Fibroblast of mammary gland (primary cell): Measurements from ENCODE around the gene CD37.
"Not testable (repeated sequence)": the region's sequence is repeated elsewhere in the genome, so short reads cannot be mapped to it uniquely, and the experiment has no call there.

ENCODE experiments used
- DNase-seq: peaks from one replicate; pipeline ENCODE4 v3.0.0-alpha.2; 2010; ENCODE audit warnings: low read depth
- H3K4me3 ChIP-seq: 2 replicates; pipeline ENCODE4 v1.5.1; 2011; ENCODE audit warnings: low read depth, mild to moderate bottlenecking, low read length, moderate library complexity; ENCODE audit not compliant: control insufficient read depth
- CTCF ChIP-seq: conservative IDR thresholded peaks from 2 replicates; pipeline ENCODE4 v1.5.1; 2011; ENCODE audit warnings: low read depth, low read length, inconsistent platforms; ENCODE audit not compliant: control insufficient read depth, insufficient read depth

The CD37 gene

DNA sequence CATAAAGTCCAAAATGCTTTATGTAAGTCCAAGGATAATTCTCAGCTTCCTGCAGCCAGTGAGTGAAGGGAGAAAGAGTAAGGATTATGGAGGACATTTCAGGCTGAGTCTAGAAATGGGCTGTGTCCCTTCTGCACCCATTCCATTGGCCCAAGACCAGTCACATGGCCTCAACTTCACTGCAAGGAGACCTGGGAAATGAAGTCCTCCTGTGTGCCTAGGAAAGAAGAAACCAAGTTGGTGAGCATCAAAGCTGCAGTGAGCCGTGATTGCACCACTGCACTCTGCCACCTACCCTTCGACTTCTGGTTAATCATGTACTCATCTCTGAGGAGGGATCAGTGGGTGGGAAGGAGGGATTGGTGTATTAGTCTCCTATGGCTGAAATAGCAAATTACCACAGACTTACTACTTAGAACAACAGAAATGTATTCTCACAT is 3.6 kb upstream of the CD37 start:
- peak; percentile 68 for DNase-seq
- no peak for TF ChIP-seq CTCF
- H3K4me3 ChIP-seq: no peak overlapping the region

- not testable (repeated sequence) for H3K4me3 ChIP-seq, DNase-seq
Measured at GRCh38 chr19:49332691-49333417, 2.4 kb upstream of the CD37 start.

- no peak overlapping the region for H3K4me3 ChIP-seq
- no peak for TF ChIP-seq CTCF
- DNase-seq: peak; percentile 40
Measured at GRCh38 chr19:49333418-49333805, 1.8 kb upstream of the CD37 start.

DNA sequence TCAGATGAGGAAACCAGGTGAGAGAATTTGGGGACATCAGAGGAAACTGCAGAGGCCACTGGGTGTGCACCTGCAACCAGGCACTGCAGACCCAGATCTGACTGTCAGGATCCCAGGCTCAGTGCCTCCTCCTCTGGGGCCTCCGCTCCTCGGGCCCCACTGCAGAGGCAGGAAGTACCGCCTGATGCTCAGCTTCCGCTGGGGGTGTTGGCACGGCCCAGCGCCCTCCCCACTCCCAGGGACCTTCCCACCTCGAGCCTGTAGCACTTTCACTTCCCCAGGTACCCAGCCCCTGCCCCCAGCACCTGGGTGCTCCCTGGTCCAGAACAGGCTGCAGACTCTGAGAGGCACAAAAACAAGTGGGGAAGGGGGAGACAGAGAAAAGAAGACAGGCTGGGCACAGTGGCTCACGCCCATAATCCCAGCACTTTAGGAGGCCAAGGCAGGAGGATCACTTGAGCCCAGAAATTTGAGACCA is 1.4 kb upstream of the CD37 start:
- no peak for DNase-seq
- no peak overlapping the region for H3K4me3 ChIP-seq
- no peak for TF ChIP-seq CTCF

GRCh38 chr19:49335784-49336481 is 727 bp downstream of the CD37 start:
- no peak overlapping the region for H3K4me3 ChIP-seq
- DNase-seq: no peak

DNA sequence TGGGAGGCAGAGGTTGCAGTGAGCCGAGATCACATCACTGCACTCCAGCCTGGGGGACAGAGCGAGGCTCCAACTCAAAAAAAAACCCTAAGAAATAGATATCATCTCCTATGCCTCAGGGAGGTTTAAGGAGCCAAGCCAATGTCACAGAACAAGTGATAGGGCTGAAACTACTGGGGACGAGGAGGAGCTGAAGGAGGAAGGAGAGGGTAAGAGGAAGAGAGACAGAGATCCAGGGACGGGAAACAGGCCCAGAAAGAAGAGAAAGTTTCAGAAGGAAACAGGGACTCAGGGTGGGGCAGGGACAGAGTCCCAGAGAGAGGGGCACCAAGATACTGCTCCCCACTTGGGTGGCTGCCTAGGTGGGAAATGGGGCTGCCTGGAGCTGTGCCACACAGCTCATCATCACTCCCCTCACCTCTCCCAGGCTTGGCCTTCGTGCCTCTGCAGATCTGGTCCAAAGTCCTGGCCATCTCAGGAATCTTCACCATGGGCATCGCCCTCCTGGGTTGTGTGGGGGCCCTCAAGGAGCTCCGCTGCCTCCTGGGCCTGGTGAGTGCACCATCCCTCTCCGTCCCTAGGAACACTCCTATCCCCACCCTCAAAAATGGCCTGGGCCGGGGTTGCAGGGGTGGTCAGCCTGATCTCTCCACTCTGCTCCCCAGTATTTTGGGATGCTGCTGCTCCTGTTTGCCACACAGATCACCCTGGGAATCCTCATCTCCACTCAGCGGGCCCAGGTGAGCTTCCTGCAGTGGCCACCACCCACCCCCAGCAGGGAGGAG is 1.5 kb downstream of the CD37 start:
- DNase-seq: no peak
- H3K4me3 ChIP-seq: no peak overlapping the region
- no peak for TF ChIP-seq CTCF

More at GRCh38 chr19:49335784-49336481, 727 bp downstream of the CD37 start:
- TF ChIP-seq CTCF: no peak
